H1 (cell line): Measurements from ENCODE around the gene TLL1. TPM values are rescaled to one million over a fixed set of nuclear protein-coding genes. Genes with fewer than 3 reads are reported as not detected.

Experiments used
- CTCF ChIA-PET: fragments of 300-600 bp; sonication (Branson Sonifier 250); formaldehyde crosslinking; loops from one replicate; lab custom pipeline; 2021; ENCODE audit not compliant: partially characterized antibody; lab: Charles Lee
- POLR2A ChIA-PET: fragments of 300-600 bp; sonication (Branson Sonifier 250); formaldehyde crosslinking; loops from one replicate; lab custom pipeline; 2021; ENCODE audit warnings: inconsistent platforms; ENCODE audit not compliant: partially characterized antibody; lab: Charles Lee
- DNase-seq, 2 experiments: peaks; one replicate each; pipeline versions ENCODE4 v3.0.0 to v3.0.0-alpha.2; 2010 to 2022; ENCODE audit warnings: low spot score in 2 of 2, low read depth in 1 of 2, mixed read lengths in 1 of 2
- FAIRE-seq: peaks from 2 replicates; lab custom pipeline; 2011; peaks lifted over from hg19 to GRCh38; lab: Jason Lieb, UNC
- H2AFZ ChIP-seq: 2 replicates; pipeline ENCODE4 v1.8.1; 2012; ENCODE audit warnings: low read length, inconsistent platforms
- H2AK5ac ChIP-seq: 2 replicates; pipeline ENCODE4 v1.6.1; 2013; ENCODE audit warnings: low read depth, low read length
- H2BK120ac ChIP-seq: replicated peaks from 2 replicates; pipeline ENCODE3; 2013; ENCODE audit warnings: low read depth, low read length, inconsistent platforms
- H2BK12ac ChIP-seq: 2 replicates; pipeline ENCODE4 v1.6.1; 2013; ENCODE audit warnings: low read depth, low read length
- H2BK15ac ChIP-seq: 2 replicates; pipeline ENCODE4 v1.6.1; 2013; ENCODE audit warnings: low read length
- H2BK20ac ChIP-seq: 2 replicates; pipeline ENCODE4 v1.6.1; 2013; ENCODE audit warnings: low read length
- H2BK5ac ChIP-seq: 2 replicates; pipeline ENCODE4 v1.6.1; 2013; ENCODE audit warnings: low read depth, low read length
- H3K14ac ChIP-seq: 2 replicates; pipeline ENCODE4 v1.6.1; 2013; ENCODE audit warnings: inconsistent platforms; ENCODE audit not compliant: insufficient read length
- H3K18ac ChIP-seq: 2 replicates; pipeline ENCODE4 v1.6.1; 2013; ENCODE audit warnings: low read length; ENCODE audit errors: extremely low read depth
- H3K23ac ChIP-seq: 2 replicates; pipeline ENCODE4 v1.6.1; 2013; ENCODE audit warnings: inconsistent platforms; ENCODE audit not compliant: insufficient read length
- H3K23me2 ChIP-seq: 2 replicates; pipeline ENCODE4 v1.6.1; 2013; ENCODE audit warnings: low read depth, low read length
- H3K27ac ChIP-seq: 2 replicates; pipeline ENCODE4 v1.6.1; 2011; ENCODE audit warnings: low read depth, low read length, inconsistent platforms
- H3K27me3 ChIP-seq, 4 experiments: replicated peaks in 1 of 4; 1 replicate in 1 of 4; 2 replicates in 3 of 4; pipeline versions ENCODE4 v1.6.1 to v1.8.1; 2011 to 2013; ENCODE audit warnings: low read length in 3 of 4, mild to moderate bottlenecking in 3 of 4, inconsistent platforms in 2 of 4, mixed read lengths in 2 of 4, moderate library complexity in 1 of 4; ENCODE audit not compliant: control insufficient read depth in 3 of 4, insufficient read depth in 3 of 4; ENCODE audit errors: extremely low read depth in 1 of 4
- H3K36me3 ChIP-seq, 4 experiments: 2 replicates each; pipeline versions ENCODE4 v1.6.1 to v1.8.1; 2011 to 2013; ENCODE audit warnings: mild to moderate bottlenecking in 4 of 4, low read length in 3 of 4, moderate library complexity in 2 of 4, control low read depth in 1 of 4, inconsistent platforms in 1 of 4; ENCODE audit not compliant: insufficient read depth in 4 of 4, control insufficient read depth in 2 of 4
- H3K4ac ChIP-seq: replicated peaks from 2 replicates; pipeline ENCODE3; 2013; ENCODE audit warnings: low read length, low read depth, mixed read lengths, inconsistent platforms; ENCODE audit not compliant: insufficient read length
- H3K4me1 ChIP-seq, 4 experiments: replicated peaks in 1 of 4; 1 replicate in 1 of 4; 2 replicates in 3 of 4; pipeline versions ENCODE4 v1.6.1 to v1.8.1; 2011 to 2013; ENCODE audit warnings: low read length in 3 of 4, inconsistent platforms in 2 of 4, mixed read lengths in 1 of 4; ENCODE audit not compliant: insufficient read depth in 4 of 4, control insufficient read depth in 3 of 4
- H3K4me2 ChIP-seq, 2 experiments: 2 replicates each; pipeline versions ENCODE4 v1.6.1 to v1.8.1; 2011 to 2013; ENCODE audit warnings: low read depth in 2 of 2, low read length in 2 of 2, control low read depth in 1 of 2, inconsistent platforms in 1 of 2, mild to moderate bottlenecking in 1 of 2; ENCODE audit not compliant: insufficient read depth in 1 of 2
- H3K4me3 ChIP-seq, 4 experiments: fragments of 200-600, 300-600 bp in 1 of 4; sonication (generic), shearing (Covaris generic), sonication (Bioruptor Twin) in 1 of 4; 2 replicates each; pipeline versions ENCODE4 v1.5.1 to v1.8.1; 2011 to 2016; ENCODE audit warnings: low read length in 4 of 4, low read depth in 3 of 4, control low read depth in 2 of 4, inconsistent platforms in 2 of 4, mild to moderate bottlenecking in 2 of 4, mixed read lengths in 1 of 4, moderate library complexity in 1 of 4; ENCODE audit not compliant: insufficient read depth in 2 of 4; ENCODE audit errors: extremely low read depth in 1 of 4
- H3K56ac ChIP-seq: replicated peaks from 2 replicates; pipeline ENCODE3; 2013; ENCODE audit warnings: low read depth, mild to moderate bottlenecking, mixed read lengths, low read length, inconsistent platforms; ENCODE audit not compliant: insufficient read length
- H3K79me1 ChIP-seq: 2 replicates; pipeline ENCODE4 v1.6.1; 2013; ENCODE audit warnings: low read depth, low read length, control low read depth
- H3K79me2 ChIP-seq, 2 experiments: 2 replicates each; pipeline versions ENCODE4 v1.6.1 to v1.8.1; 2012 to 2013; ENCODE audit warnings: low read length in 2 of 2, mild to moderate bottlenecking in 2 of 2, inconsistent platforms in 1 of 2; ENCODE audit not compliant: insufficient read depth in 2 of 2, control insufficient read depth in 1 of 2
- H3K9ac ChIP-seq, 4 experiments: replicated peaks in 1 of 4; 1 replicate in 1 of 4; 2 replicates in 3 of 4; pipeline versions ENCODE4 v1.6.1 to v1.8.1; 2011 to 2013; ENCODE audit warnings: low read depth in 3 of 4, low read length in 3 of 4, control low read depth in 2 of 4, mild to moderate bottlenecking in 2 of 4, moderate library complexity in 2 of 4, inconsistent platforms in 1 of 4; ENCODE audit errors: extremely low read depth in 1 of 4
- H3K9me3 ChIP-seq, 2 experiments: 2 replicates each; pipeline versions ENCODE4 v1.6.1 to v1.8.1; 2012 to 2013; ENCODE audit warnings: mild to moderate bottlenecking in 2 of 2, moderate library complexity in 2 of 2, control low read depth in 1 of 2, inconsistent platforms in 1 of 2, low read depth in 1 of 2, low read length in 1 of 2, mixed read lengths in 1 of 2; ENCODE audit not compliant: insufficient read depth in 2 of 2
- H4K20me1 ChIP-seq, 2 experiments: replicated peaks in 1 of 2; 2 replicates each; pipeline versions ENCODE3 to v1.8.1; 2011 to 2013; ENCODE audit warnings: inconsistent platforms in 2 of 2, low read length in 2 of 2, mild to moderate bottlenecking in 1 of 2; ENCODE audit not compliant: insufficient read depth in 2 of 2, control insufficient read depth in 1 of 2
- H4K5ac ChIP-seq: 2 replicates; pipeline ENCODE4 v1.6.1; 2013; ENCODE audit warnings: low read length, low read depth, mixed read lengths, inconsistent platforms; ENCODE audit not compliant: insufficient read length
- H4K8ac ChIP-seq: 2 replicates; pipeline ENCODE4 v1.8.0; 2013; ENCODE audit warnings: mild to moderate bottlenecking, moderate library complexity, low read length, inconsistent platforms; ENCODE audit not compliant: insufficient read depth; ENCODE audit errors: extremely low read depth
- H4K91ac ChIP-seq: replicated peaks from 2 replicates; pipeline ENCODE3; 2013; ENCODE audit warnings: low read length, mixed read lengths, inconsistent platforms; ENCODE audit not compliant: insufficient read length
- CTCF ChIP-seq, 3 experiments: IDR thresholded peaks; 1 replicate in 2 of 3; 2 replicates in 1 of 3; pipeline versions ENCODE4 v1.5.1 to v1.6.1; 2011; ENCODE audit warnings: low read length in 3 of 3, mild to moderate bottlenecking in 3 of 3, inconsistent platforms in 2 of 3, low read depth in 1 of 3, moderate library complexity in 1 of 3; ENCODE audit not compliant: insufficient read depth in 1 of 3; ENCODE audit errors: control extremely low read depth in 1 of 3
- WGBS, 2 experiments: shearing (Covaris generic) in 1 of 2; methylation state at CpG; one replicate each; pipeline versions ENCODE4 v1.1.6 to v1.1.7; 2013 to 2015; ENCODE audit warnings: low lambda C conversion rate in 2 of 2, mixed read lengths in 2 of 2, inconsistent platforms in 1 of 2, low coverage in 1 of 2, missing lambda C conversion rate in 1 of 2; ENCODE audit not compliant: insufficient replicate concordance in 2 of 2, insufficient coverage in 1 of 2, insufficient read length in 1 of 2; ENCODE audit errors: extremely low coverage in 1 of 2, missing lambda C conversion rate in 1 of 2; 5-methylcytosine and 5-hydroxymethylcytosine counted together
- polyA plus RNA-seq, 7 experiments: library from polyadenylated mRNA; depleted of rRNA in 3 of 7; stranded (reverse) in 5 of 7; unstranded in 2 of 7; fragments of >200 nt in 5 of 7; fragments of 200-250 nt in 2 of 7; gene quantifications; 1 replicate in 5 of 7; 2 replicates in 1 of 7; 4 replicates in 1 of 7; pipeline versions ENCODE4 v1.2.1 to v1.2.3, GENCODE V29; 2011 to 2013; ENCODE audit warnings: missing spikeins in 2 of 7, mixed read lengths in 2 of 7
- total RNA-seq: library from RNA; stranded (reverse); fragmentation: NEBNext Ultra II Directional; extraction: Animal tissue kit (Norgen Biotek cat#: 25700); gene quantifications from 2 replicates; pipeline ENCODE4 v1.2.1, GENCODE V29; 2021

The TLL1 gene
- total and polyA plus RNA-seq, 2 of the 8 experiments (the other 6 are each of a cell fraction or from before 2014, with no cell fraction given), result 0.18 to 1.1 TPM

- no peak overlapping the region for H3K27ac ChIP-seq
- TF ChIP-seq CTCF (IDR thresholded peaks at IDR 0.05; ENCODE audit: control extremely low read depth in 1 of 3, insufficient read depth in 1 of 3, low read depth in 1 of 3, low read length in 3 of 3), result no peak
Measured at GRCh38 chr4:166042510-166043055, 169.5 kb downstream of the TLL1 start.

More at GRCh38 chr4:166042510-166043055, 169.5 kb downstream of the TLL1 start:
- Histone ChIP-seq H4K5ac (no peak overlapping the region), H3K4ac (no peak overlapping the region), H2BK20ac (no peak overlapping the region), H3K4me2 (no peak overlapping the region), H3K23me2 (no peaks in the 10 kb centered on the region), H3K9ac (no peak overlapping the region), H3K9me3 (no peaks in the 10 kb centered on the region), H4K8ac (no peak overlapping the region), H2AFZ (0 out of 2 replicates have a peak overlapping the region, but pooled peaks have one; percentile 62), H3K36me3 (no peaks in the 10 kb centered on the region), H2BK5ac (no peak overlapping the region), H3K18ac (no peak overlapping the region), H3K27me3 (no peaks in the 10 kb centered on the region), H3K4me1 (peaks cover 0 to 2% (median 0%) of the 10 kb centered on the region in 4 experiments; a peak in 1 of 7 replicates), H3K23ac (no peak overlapping the region), H2BK120ac (no peak overlapping the region), H3K4me3 (no peak overlapping the region), H4K91ac (no peak overlapping the region), H3K79me1 (no peaks in the 10 kb centered on the region), H3K79me2 (no peaks in the 10 kb centered on the region), H3K14ac (no peak overlapping the region), H3K56ac (no peak overlapping the region), H2AK5ac (no peak overlapping the region), H2BK12ac (no peak overlapping the region), H2BK15ac (no peak overlapping the region), H4K20me1 (no peaks in the 10 kb centered on the region)
- no peak for FAIRE-seq
- DNase-seq, result no peak
- ChIA-PET POLR2A (no interaction called here), CTCF (interaction anchor here (0.7 kb wide), 1 partner anchor 50 kb away, joined by 3 read pairs; no protein-coding TSS in a partner anchor)
- WGBS, 2 experiments, result 93% methylated on average over 8 of the region's 8 CpGs; no CpG with 5 or more reads in 1 of the 2 experiments
